GM21390 (cell line): ENCODE results near the gene RILPL2.
"Not testable (repeated sequence)": the region's sequence is repeated elsewhere in the genome, so short reads cannot be mapped to it uniquely, and the experiment has no call there.

Experiments
- ATAC-seq: cut with Tn5 transposase; IDR thresholded peaks from one replicate; pipeline ENCODE4 v1.9.1; 2021; ENCODE audit not compliant: unreplicated experiment

Gene RILPL2

GRCh38 chr12:123384994-123385376, 51.5 kb downstream of the RILPL2 start:
- no peak for ATAC-seq

GRCh38 chr12:123384318-123384993, 52.0 kb downstream of the RILPL2 start:
- ATAC-seq = no peak

- ATAC-seq = no peak
These were observed 53.8 kb downstream of the RILPL2 start for GRCh38 chr12:123382684-123383083.

GRCh38 chr12:123379391-123379790, 57.1 kb downstream of the RILPL2 start:
- no peak for ATAC-seq

- not testable (repeated sequence) for ATAC-seq
These were observed 64.1 kb downstream of the RILPL2 start for GRCh38 chr12:123372415-123372814.

- ATAC-seq = not testable (repeated sequence)
These were observed 64.7 kb downstream of the RILPL2 start for GRCh38 chr12:123371667-123372368.

- ATAC-seq = no peak
These were observed 67.3 kb downstream of the RILPL2 start for GRCh38 chr12:123369229-123369628.

GRCh38 chr12:123368431-123368830, 68.1 kb downstream of the RILPL2 start:
- ATAC-seq = not testable (repeated sequence)

- ATAC-seq = no peak
These were observed 69.0 kb downstream of the RILPL2 start for GRCh38 chr12:123367511-123367910.
